Measurements from ENCODE around the gene GPR137B. TPM values are rescaled to one million over a fixed set of nuclear protein-coding genes. Genes with fewer than 3 reads are reported as not detected.

Gene GPR137B
- total RNA-seq, 4 donors from 2014 or later = 6.0 to 16.2 (median 11.5) TPM

- TF ChIP-seq EP300 (IDR thresholded peaks at IDR 0.05; ENCODE audit: low read depth) (no peak), POLR2A (IDR thresholded peaks at IDR 0.05) (no peak)
- intact Hi-C loops (cut with DNase I; ENCODE audit: low total_unique reads) (no loop called here), in situ Hi-C loops (cut with MboI; ENCODE audit: low pct_ligation_motif_present in 1 of 4, low pct_unique_long_range_greater_than_20kb in 1 of 4, low sequenced_read_pairs in 3 of 4) (no loop called here)
- H3K9me3 ChIP-seq = peaks cover 0 to 5% of the 10 kb centered on the region in 2 donors
- H3K4me1 ChIP-seq = no peaks in the 10 kb centered on the region
- no peak overlapping the region for H3K4me3 ChIP-seq
- DNase-seq = no peak
- H3K36me3 ChIP-seq = peaks cover 0 to 20% (median 0%) of the 10 kb centered on the region in 4 donors
- 79% methylated on average over 5 of the region's 5 CpGs for WGBS, 2 donors (ENCODE audit: low coverage in 1 of 2)
- H3K27ac ChIP-seq = peak overlapping the region in 1 of 4 donors; percentile 36
- no peaks in the 10 kb centered on the region for H3K27me3 ChIP-seq
Measured at GRCh38 chr1:236207121-236207520, 64.8 kb downstream of the GPR137B start.

GRCh38 chr1:236207569-236207968 is 65.2 kb downstream of the GPR137B start:
- Histone ChIP-seq H3K27me3 (no peaks in the 10 kb centered on the region), H3K4me1 (no peaks in the 10 kb centered on the region), H3K9me3 (peaks cover 0 to under 1% of the 10 kb centered on the region in 2 donors), H3K36me3 (peaks cover 0 to 16% (median 0%) of the 10 kb centered on the region in 4 donors), H3K4me3 (no peak overlapping the region), H3K27ac (no peak overlapping the region)
- WGBS, 2 donors (ENCODE audit: low coverage in 1 of 2) = 94 to 98% methylated on average over 4 of the region's 4 CpGs
- TF ChIP-seq POLR2A (IDR thresholded peaks at IDR 0.05) (no peak), CTCF (IDR thresholded peaks at IDR 0.05) (no peak), EP300 (IDR thresholded peaks at IDR 0.05; ENCODE audit: low read depth) (no peak), POLR2AphosphoS5 (IDR thresholded peaks at IDR 0.05) (no peak)
- in situ Hi-C loops (cut with MboI; ENCODE audit: low pct_ligation_motif_present in 1 of 4, low pct_unique_long_range_greater_than_20kb in 1 of 4, low sequenced_read_pairs in 3 of 4) (no loop called here), intact Hi-C loops (cut with DNase I; ENCODE audit: low total_unique reads) (no loop called here)
- DNase-seq = no peak

GRCh38 chr1:236209185-236209584 is 66.8 kb downstream of the GPR137B start:
- WGBS, 2 donors (ENCODE audit: low coverage in 1 of 2) = 24 to 38% methylated on average over 2 of the region's 2 CpGs
- intact Hi-C loops (cut with DNase I; ENCODE audit: low total_unique reads) (no loop called here), in situ Hi-C loops (cut with MboI; ENCODE audit: low pct_ligation_motif_present in 1 of 4, low pct_unique_long_range_greater_than_20kb in 1 of 4, low sequenced_read_pairs in 3 of 4) (no loop called here)
- Histone ChIP-seq H3K27me3 (no peaks in the 10 kb centered on the region), H3K36me3 (peaks cover 0 to 5% (median 0%) of the 10 kb centered on the region in 4 donors), H3K27ac (no peak overlapping the region), H3K9me3 (no peaks in the 10 kb centered on the region), H3K4me3 (no peak overlapping the region), H3K4me1 (no peaks in the 10 kb centered on the region)
- no peak for DNase-seq
- TF ChIP-seq POLR2AphosphoS5 (IDR thresholded peaks at IDR 0.05) (no peak), CTCF (IDR thresholded peaks at IDR 0.05) (no peak), POLR2A (IDR thresholded peaks at IDR 0.05) (no peak), EP300 (IDR thresholded peaks at IDR 0.05; ENCODE audit: low read depth) (no peak)

- intact Hi-C loops (cut with DNase I; ENCODE audit: low total_unique reads) = loop anchor here (5.0 kb wide), 1 partner anchor 1742 kb away; no protein-coding TSS in a partner anchor
- DNase-seq = no peak
- Histone ChIP-seq H3K9me3 (no peaks in the 10 kb centered on the region), H3K4me3 (no peak overlapping the region), H3K4me1 (no peaks in the 10 kb centered on the region), H3K27me3 (no peaks in the 10 kb centered on the region), H3K36me3 (peaks cover 0 to 5% (median 0%) of the 10 kb centered on the region in 4 donors), H3K27ac (no peak overlapping the region)
- no peak for TF ChIP-seq EP300 (IDR thresholded peaks at IDR 0.05; ENCODE audit: low read depth)
- no peak for TF ChIP-seq CTCF (IDR thresholded peaks at IDR 0.05)
- TF ChIP-seq POLR2AphosphoS5 (IDR thresholded peaks at IDR 0.05) = no peak
- no peak for TF ChIP-seq POLR2A (IDR thresholded peaks at IDR 0.05)
- in situ Hi-C loops (cut with MboI; ENCODE audit: low pct_ligation_motif_present in 1 of 4, low pct_unique_long_range_greater_than_20kb in 1 of 4, low sequenced_read_pairs in 3 of 4) = no loop called here
Measured at GRCh38 chr1:236209713-236210112, 67.4 kb downstream of the GPR137B start.

GRCh38 chr1:236211815-236212214 is 69.5 kb downstream of the GPR137B start:
- no peak overlapping the region for H3K27ac ChIP-seq
- WGBS, 2 donors (ENCODE audit: low coverage in 1 of 2) = 96% methylated on average over 5 of the region's 5 CpGs; no CpG with 5 or more reads in 1 of the 2 donors
- H3K9me3 ChIP-seq = no peaks in the 10 kb centered on the region
- no peaks in the 10 kb centered on the region for H3K27me3 ChIP-seq
- intact Hi-C loops (cut with DNase I; ENCODE audit: low total_unique reads) (loop anchor here (5.0 kb wide), 1 partner anchor 1745 kb away; no protein-coding TSS in a partner anchor), in situ Hi-C loops (cut with MboI; ENCODE audit: low pct_ligation_motif_present in 1 of 4, low pct_unique_long_range_greater_than_20kb in 1 of 4, low sequenced_read_pairs in 3 of 4) (no loop called here)
- TF ChIP-seq POLR2A (IDR thresholded peaks at IDR 0.05) = no peak
- TF ChIP-seq CTCF (IDR thresholded peaks at IDR 0.05) = no peak
- no peak for TF ChIP-seq POLR2AphosphoS5 (IDR thresholded peaks at IDR 0.05)
- no peak for TF ChIP-seq EP300 (IDR thresholded peaks at IDR 0.05; ENCODE audit: low read depth)
- H3K4me3 ChIP-seq = no peak overlapping the region
- H3K4me1 ChIP-seq = no peaks in the 10 kb centered on the region
- no peak for DNase-seq
- no peaks in the 10 kb centered on the region for H3K36me3 ChIP-seq

Data from transverse colon (tissue), 4 donors.